Body of pancreas (tissue), 4 donors: ENCODE results near the gene ATXN1.

ENCODE experiments used
- POLR2A ChIP-seq, 3 donors: fragments of 450-650 bp; IDR thresholded peaks; one replicate each; pipeline ENCODE4 v1.6.1; 2016; ENCODE audit warnings: antibody characterized with exemption in 3 of 3, mild to moderate bottlenecking in 2 of 3
- TF ChIP-seq, protein P1 (sequence below), 7 experiments: fragments of 450-650 bp in 4 of 7; fragments of 200-600 bp in 3 of 7; sonication (generic) in 3 of 7; IDR thresholded peaks; one replicate each; pipeline ENCODE4 v1.5.1; 2016 to 2019; ENCODE audit warnings: antibody characterized with exemption in 7 of 7

DNA sequence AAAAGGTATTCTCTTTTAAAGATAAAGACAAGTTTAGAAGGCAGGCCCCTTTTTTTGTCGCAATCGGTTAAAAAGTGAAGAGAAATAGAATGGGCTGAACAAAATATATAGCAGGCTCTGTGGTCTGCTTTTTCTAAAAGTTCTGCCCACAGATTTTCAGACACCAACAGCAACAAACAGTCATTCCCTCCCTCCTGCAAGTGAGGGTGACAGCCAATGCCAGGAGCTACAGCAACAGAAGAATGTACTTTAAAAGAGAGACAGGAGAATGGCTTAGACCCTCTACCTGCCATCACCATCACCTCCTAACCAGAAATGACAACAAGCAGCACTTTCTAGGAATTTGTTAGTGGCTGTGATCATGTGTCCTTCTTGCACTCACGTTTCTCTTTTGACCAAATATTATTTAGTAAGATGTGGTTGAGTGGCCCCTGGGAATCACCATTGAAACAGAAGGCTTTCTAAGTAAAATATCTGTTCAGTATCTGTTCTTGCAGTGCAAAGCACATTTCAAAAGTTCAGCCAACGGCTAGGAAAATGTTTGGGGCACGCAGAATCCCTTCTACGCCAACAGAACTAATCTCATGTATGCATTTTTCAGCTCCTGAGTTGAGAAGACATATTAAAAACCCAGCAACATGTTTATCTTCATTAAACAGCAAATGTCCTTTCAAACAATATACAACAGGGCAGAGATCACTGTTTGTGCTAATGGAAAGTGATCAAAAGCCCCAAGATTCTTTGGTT is 248.5 kb downstream of the ATXN1 start:
- TF ChIP-seq, protein P1, sequence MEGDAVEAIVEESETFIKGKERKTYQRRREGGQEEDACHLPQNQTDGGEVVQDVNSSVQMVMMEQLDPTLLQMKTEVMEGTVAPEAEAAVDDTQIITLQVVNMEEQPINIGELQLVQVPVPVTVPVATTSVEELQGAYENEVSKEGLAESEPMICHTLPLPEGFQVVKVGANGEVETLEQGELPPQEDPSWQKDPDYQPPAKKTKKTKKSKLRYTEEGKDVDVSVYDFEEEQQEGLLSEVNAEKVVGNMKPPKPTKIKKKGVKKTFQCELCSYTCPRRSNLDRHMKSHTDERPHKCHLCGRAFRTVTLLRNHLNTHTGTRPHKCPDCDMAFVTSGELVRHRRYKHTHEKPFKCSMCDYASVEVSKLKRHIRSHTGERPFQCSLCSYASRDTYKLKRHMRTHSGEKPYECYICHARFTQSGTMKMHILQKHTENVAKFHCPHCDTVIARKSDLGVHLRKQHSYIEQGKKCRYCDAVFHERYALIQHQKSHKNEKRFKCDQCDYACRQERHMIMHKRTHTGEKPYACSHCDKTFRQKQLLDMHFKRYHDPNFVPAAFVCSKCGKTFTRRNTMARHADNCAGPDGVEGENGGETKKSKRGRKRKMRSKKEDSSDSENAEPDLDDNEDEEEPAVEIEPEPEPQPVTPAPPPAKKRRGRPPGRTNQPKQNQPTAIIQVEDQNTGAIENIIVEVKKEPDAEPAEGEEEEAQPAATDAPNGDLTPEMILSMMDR (IDR thresholded peaks at IDR 0.05) = no peak
- TF ChIP-seq POLR2A (IDR thresholded peaks at IDR 0.05) = no peak
